ENCODE measurements around the gene HOXB6.

Gene HOXB6

DNA sequence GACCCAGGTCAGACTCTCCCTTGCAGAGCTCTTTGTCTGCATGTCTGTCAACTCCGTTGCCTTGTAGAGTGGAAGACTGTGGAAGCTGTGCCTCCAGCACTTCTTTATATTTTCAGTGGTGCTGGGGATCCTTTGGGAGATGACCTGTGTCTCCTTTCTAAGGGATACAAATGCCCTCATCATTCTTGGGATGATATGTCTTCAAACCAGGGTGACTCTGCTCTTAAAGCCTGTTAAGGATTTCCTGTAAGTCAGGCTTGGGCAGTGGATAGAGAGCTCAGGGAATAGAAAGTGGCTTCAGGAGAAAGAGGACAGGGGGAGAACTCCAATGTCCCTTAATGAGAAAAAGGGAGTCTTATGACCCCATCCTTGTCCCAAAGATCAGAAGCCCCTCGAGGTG lies 16.3 kb downstream of the HOXB6 start:
- H3K27ac ChIP-seq = peak overlapping the region; percentile 45; the same call in 1 of the 2 replicates

DNA sequence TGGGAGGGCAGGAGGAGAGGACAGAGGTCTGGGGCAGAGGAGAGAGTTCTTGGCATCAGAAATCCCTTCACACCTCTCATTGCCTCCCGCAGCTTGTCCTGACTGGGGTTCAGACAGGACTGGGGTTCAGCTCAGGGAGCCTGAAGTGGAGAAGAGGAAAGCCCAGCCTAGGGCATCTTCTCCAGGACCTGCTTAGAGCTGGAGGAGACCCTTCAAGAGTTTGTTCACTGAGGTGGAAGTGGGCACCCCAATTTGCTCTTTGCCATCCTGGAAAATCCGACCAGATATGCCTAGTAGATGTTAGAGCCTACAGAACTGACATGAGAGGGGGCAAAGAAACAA lies 16.7 kb downstream of the HOXB6 start:
- TF ChIP-seq, protein P1, sequence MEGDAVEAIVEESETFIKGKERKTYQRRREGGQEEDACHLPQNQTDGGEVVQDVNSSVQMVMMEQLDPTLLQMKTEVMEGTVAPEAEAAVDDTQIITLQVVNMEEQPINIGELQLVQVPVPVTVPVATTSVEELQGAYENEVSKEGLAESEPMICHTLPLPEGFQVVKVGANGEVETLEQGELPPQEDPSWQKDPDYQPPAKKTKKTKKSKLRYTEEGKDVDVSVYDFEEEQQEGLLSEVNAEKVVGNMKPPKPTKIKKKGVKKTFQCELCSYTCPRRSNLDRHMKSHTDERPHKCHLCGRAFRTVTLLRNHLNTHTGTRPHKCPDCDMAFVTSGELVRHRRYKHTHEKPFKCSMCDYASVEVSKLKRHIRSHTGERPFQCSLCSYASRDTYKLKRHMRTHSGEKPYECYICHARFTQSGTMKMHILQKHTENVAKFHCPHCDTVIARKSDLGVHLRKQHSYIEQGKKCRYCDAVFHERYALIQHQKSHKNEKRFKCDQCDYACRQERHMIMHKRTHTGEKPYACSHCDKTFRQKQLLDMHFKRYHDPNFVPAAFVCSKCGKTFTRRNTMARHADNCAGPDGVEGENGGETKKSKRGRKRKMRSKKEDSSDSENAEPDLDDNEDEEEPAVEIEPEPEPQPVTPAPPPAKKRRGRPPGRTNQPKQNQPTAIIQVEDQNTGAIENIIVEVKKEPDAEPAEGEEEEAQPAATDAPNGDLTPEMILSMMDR (conservative IDR thresholded peaks at IDR 0.05) = no peak
- peak overlapping the region; percentile 45 for H3K27ac ChIP-seq

More for the DNA sequence above, 16.3 kb downstream of the HOXB6 start:
- TF ChIP-seq, protein P1 (conservative IDR thresholded peaks at IDR 0.05) = no peak

DNA sequence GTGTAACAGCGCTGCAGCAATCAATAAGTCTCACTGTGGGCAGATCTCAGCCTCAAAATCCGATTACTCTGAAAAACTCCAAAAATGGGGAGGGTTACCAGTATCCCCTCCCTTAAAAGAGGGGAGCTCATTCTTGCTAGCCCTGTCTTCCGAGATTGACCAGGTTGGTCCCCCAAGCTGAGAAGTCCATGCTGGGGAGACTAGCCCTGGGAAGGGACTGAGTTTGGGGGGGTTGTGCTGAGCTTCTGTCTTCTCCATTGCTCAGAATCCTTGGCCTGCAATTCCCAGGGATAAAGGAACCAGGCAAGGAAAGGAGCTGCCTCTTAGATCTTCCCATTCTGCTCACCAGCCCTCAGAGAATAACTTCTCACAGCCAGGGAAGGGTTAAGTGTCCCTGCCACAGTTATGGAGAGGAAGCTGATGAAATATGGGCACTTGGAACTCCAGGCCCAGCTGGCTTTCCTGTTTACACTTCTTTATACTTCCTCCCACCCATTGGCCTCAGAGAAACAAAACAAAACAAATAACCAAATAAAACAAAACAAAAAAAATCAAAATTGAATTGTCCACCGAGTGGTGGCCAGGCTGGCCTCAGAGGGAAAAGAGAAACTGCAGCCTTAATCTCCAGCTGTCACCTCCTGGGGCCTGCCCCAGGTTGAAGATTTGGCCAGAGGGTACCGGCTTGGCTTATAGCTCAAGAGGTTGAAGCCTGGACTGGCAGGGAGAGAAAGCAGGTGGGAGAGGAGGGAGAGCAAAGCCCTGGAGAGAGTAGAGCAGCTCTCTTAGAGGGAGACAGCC lies 17.3 kb downstream of the HOXB6 start:
- peak overlapping the region; percentile 45 for H3K27ac ChIP-seq

DNA sequence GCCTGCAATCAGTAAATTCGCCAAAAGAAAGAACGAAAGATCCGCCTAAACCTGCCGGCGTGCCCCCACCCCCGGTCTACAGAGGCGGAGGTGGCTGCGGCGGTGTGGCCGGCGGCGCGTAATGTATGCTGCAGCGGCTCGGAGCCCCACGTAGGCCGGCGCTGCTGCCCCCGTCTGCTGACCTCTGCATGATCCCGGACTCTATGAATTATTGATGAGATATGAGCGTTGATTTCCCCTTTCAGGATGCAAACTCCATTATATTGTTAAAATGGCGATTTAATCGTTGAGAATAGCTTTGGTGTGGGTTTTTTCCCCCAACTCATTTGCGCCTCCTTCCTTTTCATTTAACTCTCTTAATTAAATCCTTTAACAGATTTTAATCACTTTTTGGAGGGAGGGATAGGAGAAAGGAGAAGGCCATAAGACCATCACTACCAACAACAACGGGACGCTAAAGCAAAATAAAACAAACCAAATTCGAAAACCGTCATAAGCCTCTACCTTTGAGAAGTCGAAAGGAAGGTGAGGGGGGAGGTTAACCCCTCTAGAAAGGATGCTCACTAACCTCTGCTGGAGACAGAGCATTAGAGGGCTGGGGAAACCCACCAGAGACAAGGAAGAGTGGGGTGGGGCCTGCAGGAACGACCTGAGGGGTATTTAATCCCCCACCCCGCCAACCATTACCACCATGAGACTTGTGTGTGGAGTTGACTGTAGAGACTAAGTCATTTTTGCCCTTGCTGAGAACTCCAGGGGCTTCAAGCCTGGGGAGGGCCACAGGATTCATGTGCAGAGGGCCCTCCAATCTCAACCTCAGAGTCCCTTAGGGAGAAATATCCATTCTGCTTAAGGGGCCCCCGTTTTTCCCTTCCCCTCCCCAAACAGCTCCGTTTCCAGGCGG lies 18.2 kb downstream of the HOXB6 start:
- TF ChIP-seq, protein P1 (conservative IDR thresholded peaks at IDR 0.05) = no peak
- no peak overlapping the region; the same call in 1 of the 2 replicates for H3K27ac ChIP-seq

More for the DNA sequence above, 17.3 kb downstream of the HOXB6 start:
- TF ChIP-seq, protein P1 (conservative IDR thresholded peaks at IDR 0.05) = no peak

DNA sequence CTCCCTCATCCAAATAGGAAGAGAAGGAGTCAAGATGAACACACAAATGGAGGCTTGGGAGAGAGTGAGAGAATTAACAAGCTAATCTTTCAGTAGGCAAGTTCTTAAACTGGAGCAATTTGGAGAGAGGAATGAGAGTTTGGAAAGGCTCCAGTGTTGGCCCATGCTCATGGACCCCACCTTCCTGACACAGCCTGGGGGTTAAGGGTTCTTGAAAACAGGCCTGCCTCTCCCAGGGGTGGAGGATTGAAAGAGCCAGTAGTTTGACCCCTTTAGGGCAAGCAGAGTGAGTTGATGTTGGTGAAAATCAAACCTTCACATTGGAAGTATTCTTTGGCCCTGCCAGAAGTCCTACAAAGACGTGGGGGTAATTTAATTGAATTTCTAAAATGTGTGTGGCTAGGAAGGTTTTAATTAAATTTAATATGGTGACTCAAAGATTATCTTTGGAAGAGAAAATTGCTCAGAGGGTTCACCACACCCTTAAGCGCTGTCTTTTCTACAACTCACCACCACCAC lies 20.5 kb downstream of the HOXB6 start:
- TF ChIP-seq, protein P1 (conservative IDR thresholded peaks at IDR 0.05) = no peak
- no peak overlapping the region for H3K27ac ChIP-seq

DNA sequence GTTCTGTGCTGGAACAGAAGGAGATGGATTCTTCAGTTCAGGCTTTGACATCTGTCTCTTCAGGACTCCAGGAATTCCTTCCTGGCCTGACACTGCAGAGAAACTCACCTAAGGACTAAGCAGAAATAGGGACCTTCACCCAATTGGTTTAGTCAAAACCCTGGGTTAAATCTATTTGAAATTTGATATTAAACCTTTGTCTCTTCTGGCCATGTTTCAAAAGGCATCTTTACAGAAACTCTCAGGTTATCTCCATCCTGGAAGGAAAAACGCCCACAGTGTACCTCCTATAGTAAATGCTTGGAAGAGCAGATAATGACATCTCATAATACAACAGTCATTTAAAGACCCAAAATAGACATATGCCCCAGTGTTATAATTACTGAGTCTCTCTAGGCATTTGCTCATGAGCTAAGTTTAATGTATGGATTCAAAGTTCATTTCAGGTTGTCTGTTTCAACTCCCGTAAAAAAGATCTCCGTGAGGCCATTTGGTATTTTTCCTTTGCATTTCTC lies 21.0 kb downstream of the HOXB6 start:
- TF ChIP-seq, protein P1 (conservative IDR thresholded peaks at IDR 0.05) = no peak
- H3K27ac ChIP-seq = no peak overlapping the region

DNA sequence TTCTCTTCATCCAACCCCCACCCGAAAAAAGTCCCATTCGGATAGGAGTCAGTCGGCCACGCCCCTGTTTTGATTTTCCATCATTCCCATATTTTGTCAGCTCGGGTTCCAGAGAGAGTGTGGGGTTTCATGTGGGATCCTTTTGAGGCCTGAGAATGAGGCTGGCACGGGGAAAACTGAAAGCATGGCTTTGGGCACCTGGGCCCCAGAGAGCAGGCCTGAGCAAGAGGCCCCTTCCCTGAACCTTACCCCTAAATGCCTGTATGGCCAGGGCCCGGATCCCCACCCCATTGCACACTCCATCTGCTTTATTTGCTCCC lies 22.1 kb downstream of the HOXB6 start:
- no peak overlapping the region for H3K27ac ChIP-seq

More for the DNA sequence above, 22.1 kb downstream of the HOXB6 start:
- TF ChIP-seq, protein P1 (conservative IDR thresholded peaks at IDR 0.05) = no peak
